HG03457 (cell line): ENCODE measurements around the gene CXCR6.

Experiments
- ATAC-seq: cut with Tn5 transposase; IDR thresholded peaks from one replicate; pipeline ENCODE4 v1.9.1; 2021; ENCODE audit warnings: moderate number of reproducible peaks; ENCODE audit not compliant: unreplicated experiment

CXCR6 gene

DNA sequence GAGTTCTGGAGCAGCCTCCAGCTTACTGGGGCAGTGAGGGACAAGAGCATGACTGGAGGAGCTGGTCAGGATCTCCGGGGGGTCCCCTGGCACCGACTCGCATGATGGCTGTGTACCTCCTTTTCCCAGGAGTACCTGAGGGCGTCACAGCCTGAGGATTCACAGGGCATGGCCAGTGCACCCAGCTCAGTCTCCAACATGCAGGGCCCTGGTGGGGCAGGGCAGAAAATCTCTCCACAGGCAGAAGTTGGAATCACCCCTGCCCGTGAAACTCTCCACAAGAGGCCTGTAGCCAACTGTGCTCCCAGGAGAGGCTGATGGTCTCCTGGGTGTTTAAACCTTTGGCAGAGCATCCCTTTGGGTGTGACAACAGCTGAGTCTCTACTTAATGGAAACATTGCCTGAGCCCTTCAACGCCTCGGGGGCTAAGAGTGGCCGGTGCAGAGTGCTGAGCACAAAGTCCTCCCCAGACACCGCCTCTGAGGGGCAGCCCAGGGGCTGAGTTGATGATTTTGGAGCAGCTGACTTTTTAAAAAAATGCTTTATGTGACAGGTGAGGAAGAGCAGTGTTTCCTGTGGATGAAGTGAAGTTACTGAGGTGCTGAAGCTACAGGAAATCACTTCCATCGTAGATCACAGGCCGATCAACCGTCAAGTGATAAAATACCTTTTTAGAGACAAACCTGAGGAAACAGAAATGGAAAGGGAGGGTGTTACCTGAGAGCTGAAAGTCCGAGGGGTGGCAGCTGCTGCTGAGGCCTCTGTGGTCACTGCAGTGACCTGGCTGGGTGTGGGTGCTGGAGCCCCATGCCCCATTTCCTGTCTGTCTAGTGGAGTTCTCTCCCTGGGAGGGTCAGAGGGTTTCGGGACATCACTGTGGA is 21.9 kb upstream of the CXCR6 start:
- ATAC-seq: no peak

DNA sequence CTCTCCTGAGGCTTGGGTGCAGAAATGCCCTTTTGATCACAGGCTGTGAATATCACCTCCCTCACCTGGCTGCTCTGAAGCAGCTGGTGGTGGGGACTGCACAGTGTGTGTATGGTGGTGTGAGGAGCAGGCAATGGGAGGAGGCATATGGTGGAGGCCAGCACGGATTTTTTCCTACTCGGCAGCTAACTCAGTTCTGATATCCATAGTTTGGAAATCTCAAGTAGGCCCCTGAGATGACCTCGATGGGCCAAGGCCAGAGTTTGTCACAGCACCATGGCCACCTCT is 21.3 kb upstream of the CXCR6 start:
- no peak for ATAC-seq

DNA sequence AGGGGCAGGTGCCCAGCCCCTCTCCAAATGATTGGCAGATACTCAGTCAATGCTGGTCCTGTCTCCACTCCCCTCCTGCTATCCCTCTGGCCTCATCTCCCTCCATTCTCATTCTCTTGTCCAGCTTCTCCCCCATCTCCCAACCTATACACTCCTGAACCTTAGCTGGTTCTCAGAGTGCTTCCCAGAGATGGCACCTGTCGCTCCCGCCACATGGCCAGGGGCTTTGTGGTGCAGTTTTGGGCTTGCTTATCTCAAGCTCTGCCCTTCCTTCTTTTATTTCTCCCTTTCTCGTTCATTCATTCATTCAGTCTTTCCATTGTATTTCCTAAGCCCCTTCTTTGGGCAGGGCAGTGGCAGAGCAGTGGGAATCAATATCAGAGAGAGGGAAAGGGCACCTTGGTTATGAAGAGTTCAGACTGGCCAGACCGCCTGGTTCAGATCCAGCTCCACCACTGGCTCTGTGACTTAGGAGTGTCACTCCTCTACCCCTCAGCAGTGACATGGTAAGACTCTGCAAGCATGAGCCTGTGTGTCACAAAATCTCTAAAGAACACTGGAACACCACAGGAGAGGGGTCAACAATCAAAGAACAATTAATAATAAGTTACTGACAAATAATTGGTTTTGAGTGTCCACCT is 20.2 kb upstream of the CXCR6 start:
- no peak for ATAC-seq

DNA sequence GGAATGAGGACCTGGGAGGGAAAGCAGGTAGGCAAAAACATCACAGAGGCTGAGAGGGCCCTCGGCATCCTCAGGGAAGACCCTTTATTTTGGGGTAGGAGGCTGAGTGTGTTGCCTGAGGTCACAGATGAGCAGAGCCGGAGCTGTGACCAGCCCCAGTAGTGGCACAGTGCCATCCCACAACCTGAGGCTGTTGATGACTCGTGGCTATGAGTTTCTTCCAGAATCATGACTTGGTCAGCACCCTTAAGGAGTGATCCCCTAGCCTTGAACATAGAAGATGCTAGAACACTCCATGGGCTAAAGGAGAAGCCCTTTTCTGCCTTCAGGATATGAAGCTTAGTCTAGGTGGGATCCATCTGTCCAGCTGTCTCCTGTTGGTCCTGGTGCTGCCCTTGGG is 19.5 kb upstream of the CXCR6 start:
- ATAC-seq: no peak

DNA sequence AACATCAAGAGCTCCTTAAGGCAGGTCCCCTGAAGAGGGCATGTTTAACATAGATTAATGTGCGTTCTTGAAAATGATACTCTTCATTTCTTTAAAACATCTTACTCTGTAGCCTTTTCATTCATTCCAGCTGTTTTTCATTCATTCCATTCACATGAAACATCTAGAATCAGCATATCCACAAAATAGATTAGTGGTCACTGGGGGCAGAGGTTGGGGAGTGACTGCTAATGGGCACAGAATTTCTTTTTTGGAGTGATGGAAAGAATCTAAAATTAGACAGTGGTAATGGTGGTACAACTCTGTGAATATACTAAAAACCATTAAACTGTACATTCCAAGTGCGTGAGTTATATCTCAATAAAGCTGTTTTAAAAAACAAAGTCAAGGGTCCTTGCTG is 15.4 kb upstream of the CXCR6 start:
- no peak for ATAC-seq

DNA sequence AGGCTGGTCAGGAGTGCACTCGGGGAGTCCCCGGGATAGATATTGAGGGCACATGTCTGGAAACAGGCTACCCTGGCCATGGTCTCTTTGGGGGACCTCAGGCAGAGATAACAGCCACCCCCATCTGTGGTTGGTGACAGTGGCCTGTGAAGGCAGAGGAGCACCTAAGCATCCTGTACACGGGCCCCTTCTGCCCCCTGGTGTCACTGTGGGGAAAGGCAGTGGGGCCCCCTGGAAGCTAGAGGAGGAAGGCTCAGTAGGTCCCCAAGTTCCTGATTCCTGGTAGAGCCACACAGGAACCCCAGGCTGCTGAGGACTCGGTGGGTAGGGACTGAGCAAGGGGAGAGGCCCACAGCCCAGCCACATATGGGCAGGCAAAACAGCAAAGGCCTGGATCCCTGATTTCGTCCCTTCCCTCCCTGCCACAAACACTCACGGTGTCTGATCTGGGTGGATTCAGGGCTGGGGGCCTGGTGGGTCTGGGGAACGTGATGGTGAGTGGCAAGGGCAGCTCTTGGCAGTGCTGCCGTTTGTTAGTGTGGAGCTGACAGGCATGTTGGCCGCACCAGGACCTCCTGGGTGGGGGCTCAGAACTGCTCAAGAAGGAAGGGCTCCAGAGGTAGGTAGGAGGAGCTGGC is 14.1 kb upstream of the CXCR6 start:
- ATAC-seq: no peak

DNA sequence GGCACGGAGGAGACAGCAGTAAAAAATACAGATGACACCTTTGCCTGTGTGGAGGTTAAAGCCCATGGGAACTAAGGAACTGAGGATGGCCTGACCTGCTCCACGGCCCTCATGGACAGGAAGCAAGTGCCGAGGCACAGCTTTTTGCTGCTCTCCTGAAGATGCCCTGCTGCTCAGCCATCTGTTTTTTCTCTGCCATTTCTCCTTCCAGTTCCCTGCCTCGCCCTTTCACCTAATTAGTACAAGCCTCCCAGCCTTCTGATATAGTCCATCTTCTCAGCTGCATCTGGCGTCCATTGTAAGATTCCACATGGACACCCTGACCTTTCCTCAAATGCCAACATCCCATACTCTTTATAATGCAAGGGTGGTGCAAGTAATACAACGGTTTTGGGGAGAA is 11.8 kb upstream of the CXCR6 start:
- ATAC-seq: no peak

DNA sequence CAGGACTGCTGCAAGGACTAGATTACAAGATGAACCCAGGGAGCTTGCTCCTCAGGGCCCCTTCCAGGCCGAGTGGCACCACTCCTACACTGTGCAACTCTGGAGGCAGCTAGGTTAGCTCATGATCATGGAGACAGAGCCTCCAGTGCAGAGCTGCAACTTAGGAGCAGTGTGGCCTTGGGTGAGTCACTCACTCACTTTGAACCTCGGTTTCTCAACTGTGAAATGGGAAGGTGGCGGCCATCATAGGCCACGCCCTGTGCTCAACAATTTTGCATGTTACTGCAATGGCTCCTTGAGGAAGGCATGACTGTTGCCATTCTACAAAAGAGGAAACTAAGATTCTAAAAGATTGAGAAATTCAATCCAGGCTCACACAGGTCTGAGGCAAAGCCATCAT is 11.2 kb upstream of the CXCR6 start:
- no peak for ATAC-seq

DNA sequence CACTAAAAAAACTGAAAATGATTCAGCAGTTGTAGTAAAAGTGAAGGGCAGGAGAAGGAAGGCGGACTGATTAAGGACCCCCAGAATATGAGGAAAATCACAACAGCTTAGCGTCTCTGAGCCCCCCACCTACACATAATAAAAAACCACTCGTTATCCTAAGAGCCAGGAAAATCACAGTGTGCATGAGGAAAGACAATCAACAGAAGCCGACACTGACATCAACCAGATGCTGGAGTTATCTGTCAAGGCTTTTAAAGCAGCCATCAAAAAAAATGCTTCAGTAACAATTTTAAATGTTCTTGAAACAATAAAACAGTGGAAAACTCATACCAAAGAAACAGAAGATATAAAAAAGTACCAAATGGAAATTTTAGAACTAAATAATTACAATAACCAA is 9.7 kb upstream of the CXCR6 start:
- ATAC-seq: no peak

DNA sequence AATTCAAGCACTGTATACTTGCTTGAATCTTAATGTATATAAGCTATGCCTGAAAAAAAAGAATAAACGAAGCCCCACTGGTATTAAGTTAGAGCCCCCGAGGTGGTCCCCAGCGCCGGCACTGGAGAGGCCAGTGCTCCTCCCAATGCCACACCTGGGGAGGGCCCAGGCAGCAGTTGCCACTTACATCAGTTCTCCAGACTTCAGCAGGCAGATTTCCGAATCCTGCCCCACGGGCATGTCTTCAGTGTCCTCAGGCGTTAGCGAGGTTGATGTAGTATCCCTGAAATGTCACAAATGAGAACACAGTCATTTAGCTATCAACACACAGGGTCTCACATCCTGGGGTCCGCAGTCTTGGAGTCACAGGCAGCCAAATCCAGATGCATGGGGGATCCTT is 7.0 kb upstream of the CXCR6 start:
- no peak for ATAC-seq

DNA sequence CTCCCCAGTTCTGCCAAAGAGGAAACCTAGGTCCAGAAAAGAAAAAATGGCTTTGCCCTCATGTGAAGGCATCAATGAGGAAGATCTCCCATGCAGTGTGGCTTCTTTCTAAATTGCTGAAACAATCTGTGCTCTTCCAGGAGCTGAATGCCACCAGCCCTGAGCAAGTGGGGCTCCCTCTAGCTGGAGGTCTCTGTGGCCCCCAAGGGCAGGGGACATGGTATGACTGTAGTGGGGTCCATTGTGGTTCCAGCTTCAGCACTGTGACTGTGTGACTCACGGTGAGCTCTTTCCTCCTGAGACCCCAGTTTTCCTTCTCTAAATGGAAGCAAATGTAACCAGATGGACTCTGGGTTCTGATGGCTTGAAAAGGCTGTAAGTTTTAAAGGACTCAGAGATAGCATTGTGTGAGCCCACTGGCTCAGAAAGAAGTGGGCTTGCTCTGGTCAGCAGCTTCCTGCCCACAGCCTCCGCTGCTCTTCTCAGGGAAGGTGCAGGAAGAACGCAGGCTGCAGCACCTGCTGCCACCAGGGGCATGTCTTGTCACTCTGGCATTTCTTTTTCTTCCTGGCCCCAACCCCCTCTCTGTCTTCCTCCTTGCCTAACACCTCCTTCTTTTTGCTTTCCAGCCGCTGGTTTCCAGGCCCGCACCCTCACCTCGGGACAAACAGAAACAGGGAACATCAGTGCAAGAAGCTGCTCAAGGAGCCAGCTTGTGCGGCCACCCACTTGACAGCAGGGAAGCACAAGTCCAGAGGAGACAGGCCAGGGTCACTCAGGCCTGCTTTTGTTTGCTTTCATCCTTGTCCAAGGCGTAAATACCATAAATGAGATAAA is 5.8 kb upstream of the CXCR6 start:
- ATAC-seq: no peak

DNA sequence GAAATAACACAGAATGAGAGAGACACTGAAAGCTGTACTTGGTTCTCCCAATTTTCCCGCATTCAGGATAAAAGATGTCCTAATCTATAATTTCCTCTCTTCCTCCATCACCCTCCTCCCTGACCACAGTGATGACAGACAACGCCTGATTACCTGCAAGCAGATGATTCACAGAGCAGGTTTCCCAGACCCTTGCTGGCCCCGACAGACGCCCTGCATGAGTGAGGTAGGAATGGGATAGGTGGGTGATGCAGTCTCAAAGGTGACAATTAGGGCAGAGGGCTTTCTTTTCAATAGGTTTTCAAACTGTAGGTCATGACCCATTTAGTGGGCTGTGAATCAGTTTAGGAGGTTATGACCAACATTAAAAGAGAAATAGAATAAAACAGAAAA is 5.2 kb upstream of the CXCR6 start:
- no peak for ATAC-seq

DNA sequence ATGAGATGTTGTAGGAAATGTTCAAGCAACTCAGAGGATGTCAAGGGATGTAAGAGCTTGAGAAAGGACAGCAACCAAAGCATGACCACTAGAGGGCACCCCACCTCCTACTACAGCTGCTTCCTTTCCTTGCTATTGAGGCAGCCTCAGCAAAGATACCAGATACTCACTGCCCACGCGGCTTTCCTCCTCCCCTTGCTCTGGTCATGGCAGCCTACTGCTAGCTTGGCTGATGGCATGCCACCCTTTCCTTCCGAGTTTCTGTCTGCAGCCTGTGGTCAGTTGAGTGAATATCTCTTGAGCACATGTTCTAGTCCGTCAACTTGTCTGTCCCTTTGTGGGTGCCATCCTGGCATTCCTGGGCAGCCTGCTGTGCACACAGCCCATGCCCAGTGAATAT is 4.4 kb upstream of the CXCR6 start:
- ATAC-seq: no peak

DNA sequence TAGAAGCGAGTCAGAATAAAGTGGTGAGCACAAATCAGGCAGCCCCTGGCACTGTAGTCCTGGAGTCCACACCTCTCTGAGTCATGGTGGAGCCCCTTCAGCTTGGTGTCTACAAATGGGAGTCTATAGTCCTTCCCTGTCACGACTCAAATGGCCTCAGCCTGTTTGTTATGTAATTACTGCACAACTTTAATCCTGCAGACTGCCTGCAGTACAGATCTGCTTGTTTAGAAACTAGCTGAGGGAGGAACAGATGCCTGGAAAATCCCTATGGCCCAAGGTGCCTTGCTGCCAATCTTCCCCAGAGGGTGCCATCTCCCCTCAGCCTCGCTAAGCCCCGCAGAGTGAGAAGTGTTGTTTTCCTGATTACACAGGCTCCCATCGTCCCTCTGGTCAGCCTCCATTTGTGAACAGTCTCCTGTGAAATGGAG is 3.9 kb upstream of the CXCR6 start:
- ATAC-seq: no peak

DNA sequence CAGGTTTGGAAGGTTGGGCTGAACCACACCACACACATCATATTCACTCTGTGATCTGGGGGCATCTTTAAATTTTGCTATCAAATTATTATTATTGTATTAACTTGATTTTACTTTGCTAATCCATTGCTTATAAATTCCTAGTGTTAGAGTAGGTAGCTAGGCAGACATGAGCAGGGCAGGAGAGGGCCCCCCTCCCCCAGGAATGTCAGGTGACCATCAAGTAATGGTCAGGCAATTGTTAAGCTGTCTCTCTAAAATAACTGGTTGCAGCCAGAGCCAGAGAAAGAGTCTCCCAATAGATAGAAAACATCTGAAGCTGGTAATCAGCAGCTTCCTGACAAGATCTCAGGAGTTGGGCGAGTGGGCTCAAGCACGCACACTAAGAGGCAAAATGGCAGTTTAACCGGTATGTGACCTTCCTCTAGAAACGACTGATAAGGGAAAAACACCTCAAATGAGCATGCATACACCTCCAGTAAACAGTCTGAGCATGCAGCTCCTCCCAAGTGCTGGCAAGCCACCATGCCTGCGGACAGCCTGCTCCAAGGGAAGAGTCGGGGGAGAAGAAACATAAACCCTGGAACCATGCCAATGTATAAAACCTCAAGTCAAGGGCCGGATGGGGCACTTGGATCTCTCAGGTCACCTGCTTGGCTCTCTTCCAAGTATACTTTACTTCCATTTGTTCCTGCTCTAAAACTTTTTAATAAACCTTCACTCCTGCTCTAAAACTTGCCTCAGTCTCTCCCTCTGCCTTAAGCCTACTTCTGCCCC is 3.1 kb upstream of the CXCR6 start:
- no peak for ATAC-seq

DNA sequence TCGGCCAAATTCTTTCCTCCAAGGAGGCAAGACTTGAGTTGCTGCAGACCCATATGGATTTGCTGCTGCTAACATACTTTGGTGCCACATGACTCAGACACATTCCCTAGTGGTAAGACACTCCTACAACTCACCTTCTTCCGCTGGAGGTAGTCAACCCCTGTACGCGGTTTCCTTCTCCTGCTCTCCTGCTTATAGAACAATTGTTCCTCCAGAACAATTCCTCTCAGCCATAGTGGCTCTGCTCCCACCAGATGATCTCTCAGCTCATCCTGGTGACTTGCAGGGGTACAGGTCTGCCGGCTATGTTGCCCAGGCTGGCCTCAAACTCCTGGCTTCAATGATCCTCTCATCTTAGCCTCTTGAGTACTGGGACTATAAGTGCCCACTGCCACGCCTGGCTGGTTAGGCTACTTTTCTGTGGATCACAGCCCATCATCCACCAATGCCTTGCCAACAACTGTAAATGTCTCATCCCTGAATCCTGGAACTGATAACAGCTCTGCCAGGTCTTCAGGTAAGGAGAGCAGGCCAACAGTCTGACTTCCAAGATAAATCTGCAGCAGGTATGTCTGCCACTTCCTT is 2.4 kb upstream of the CXCR6 start:
- ATAC-seq: no peak

DNA sequence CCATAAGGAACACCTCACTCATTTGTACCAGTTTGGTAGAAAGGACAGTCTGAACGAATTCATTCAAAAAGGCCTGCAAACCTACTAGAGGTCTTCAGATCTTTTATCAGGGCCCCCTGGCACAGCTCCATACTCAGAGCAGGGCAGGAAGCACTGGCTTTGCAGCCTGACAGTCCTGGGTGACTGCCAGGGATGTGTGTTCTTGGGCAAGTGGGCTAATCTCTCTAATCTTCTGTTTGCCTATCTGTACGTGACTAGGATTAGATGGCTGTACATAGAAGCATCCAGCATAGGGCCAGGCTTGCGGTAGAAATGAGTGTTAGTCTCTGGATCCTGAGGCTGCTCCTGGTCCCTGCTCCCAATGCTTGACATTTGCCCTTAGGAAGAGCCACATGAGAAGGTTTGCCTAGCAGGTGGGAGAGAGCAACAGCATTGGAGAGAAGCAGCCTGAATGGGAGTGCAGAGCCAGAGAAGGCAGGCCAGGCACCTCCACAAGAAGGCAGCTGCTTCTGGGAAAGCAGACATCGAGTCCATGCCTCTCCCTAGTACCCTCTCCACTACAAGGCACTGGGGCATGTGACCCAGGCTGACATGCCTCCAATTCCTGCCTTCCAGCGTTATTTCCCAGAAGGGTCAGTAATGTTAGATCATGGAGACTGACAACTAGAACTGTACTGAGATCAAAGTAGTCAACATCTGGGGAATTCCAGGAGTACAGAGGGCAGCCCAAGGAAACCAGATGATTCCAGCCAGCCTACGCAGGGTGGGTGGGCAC is 1.0 kb upstream of the CXCR6 start:
- no peak for ATAC-seq

DNA sequence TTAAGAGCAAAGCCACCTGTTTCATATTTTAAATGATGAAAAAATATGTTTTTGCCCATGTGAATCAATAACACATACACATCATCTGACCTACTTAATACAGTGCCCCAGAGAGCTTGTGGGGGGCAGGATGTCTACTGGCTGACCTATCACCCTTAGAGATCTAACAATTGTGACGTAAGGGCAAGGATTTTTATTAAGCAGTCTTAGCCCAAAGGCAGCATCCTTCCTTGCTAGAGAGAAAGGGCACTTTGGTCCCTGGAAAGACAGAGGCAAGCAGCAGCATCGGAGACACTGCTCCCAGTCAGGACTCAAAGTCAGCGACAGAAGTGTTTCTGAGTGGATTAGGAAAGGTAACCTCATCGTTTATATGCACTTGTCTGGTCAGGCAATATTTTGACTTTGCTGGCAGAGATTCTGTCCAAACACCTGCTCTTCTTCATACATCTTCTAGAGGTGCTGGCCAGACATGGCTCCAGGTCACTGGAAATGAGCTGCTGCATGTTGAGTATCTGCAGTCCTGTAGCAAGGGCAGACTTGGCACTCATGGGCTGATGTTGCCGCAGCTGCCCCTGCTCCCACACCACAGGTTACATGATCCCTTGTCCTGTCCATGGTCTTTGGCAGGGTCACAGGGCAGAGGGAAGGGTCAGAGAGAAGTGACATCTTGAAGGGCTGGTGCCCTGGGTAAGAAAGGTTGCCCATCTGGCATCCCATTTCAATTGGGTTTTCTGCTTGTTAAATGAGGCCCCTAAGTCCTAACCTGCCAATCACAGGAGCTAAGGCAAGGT is 1.8 kb downstream of the CXCR6 start:
- no peak for ATAC-seq

DNA sequence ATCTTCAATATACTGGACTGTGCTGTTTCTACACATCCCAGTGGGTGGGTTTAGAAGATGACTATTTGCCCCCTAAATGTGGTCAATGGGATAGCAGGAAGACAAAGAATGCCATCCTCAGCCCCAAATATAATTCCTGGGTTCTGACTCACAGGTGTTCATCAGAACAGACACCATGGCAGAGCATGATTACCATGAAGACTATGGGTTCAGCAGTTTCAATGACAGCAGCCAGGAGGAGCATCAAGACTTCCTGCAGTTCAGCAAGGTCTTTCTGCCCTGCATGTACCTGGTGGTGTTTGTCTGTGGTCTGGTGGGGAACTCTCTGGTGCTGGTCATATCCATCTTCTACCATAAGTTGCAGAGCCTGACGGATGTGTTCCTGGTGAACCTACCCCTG is 3.0 kb downstream of the CXCR6 start:
- no peak for ATAC-seq
